Measurements from ENCODE around the gene STN1. TPM values are rescaled to one million over a fixed set of nuclear protein-coding genes. Genes with fewer than 3 reads are reported as not detected.
A peak's percentile ranks its signal among the peaks of the same experiment; 100 is the strongest.

The STN1 gene
- total RNA-seq, 2 donors from 2014 or later, result 16.6 to 18.3 TPM

- intact Hi-C loops (cut with DNase I), result loop anchor here (2.0 to 10.0 kb wide), 3 partner anchors 75 to 267 kb away; no protein-coding TSS in a partner anchor
- peak; percentile 60 for TF ChIP-seq CTCF (IDR thresholded peaks at IDR 0.05)
Measured at GRCh38 chr10:103859161-103860086, 58.6 kb downstream of the STN1 start.

GRCh38 chr10:103858360-103858759 lies 59.6 kb downstream of the STN1 start:
- TF ChIP-seq CTCF (IDR thresholded peaks at IDR 0.05), result no peak

More at GRCh38 chr10:103859161-103860086, 58.6 kb downstream of the STN1 start:
- no peaks in the 10 kb centered on the region for H3K4me1 ChIP-seq
- no peaks in the 10 kb centered on the region for H3K27me3 ChIP-seq
- H3K9me3 ChIP-seq, result no peaks in the 10 kb centered on the region
- no peaks in the 10 kb centered on the region for H3K36me3 ChIP-seq
- peak; percentile 84 for DNase-seq
- H3K9ac ChIP-seq (ENCODE audit: low read depth in 2 of 2, low read length in 2 of 2), result peak overlapping the region in 1 of 2 donors; percentile 14
- H3K4me3 ChIP-seq, result no peak overlapping the region
- no peak overlapping the region for H3K27ac ChIP-seq

GRCh38 chr10:103856797-103857170 lies 61.2 kb downstream of the STN1 start:
- no peak for TF ChIP-seq CTCF (IDR thresholded peaks at IDR 0.05)
- intact Hi-C loops (cut with DNase I), result loop anchor here (10.0 kb wide), 1 partner anchor 72 kb away; no protein-coding TSS in a partner anchor
- no peaks in the 10 kb centered on the region for H3K36me3 ChIP-seq
- H3K27me3 ChIP-seq, result no peaks in the 10 kb centered on the region
- no peak overlapping the region for H3K9ac ChIP-seq (ENCODE audit: low read depth in 2 of 2, low read length in 2 of 2)
- no peak overlapping the region for H3K4me3 ChIP-seq
- peaks cover 16% of the 10 kb centered on the region for H3K4me1 ChIP-seq
- no peak overlapping the region for H3K27ac ChIP-seq
- no peaks in the 10 kb centered on the region for H3K9me3 ChIP-seq
- DNase-seq, result no peak

More at GRCh38 chr10:103858360-103858759, 59.6 kb downstream of the STN1 start:
- intact Hi-C loops (cut with DNase I), result loop anchor here (10.0 kb wide), 1 partner anchor 74 kb away; no protein-coding TSS in a partner anchor
- no peak overlapping the region for H3K4me3 ChIP-seq
- H3K9me3 ChIP-seq, result no peaks in the 10 kb centered on the region
- DNase-seq, result no peak
- H3K27me3 ChIP-seq, result no peaks in the 10 kb centered on the region
- H3K9ac ChIP-seq (ENCODE audit: low read depth in 2 of 2, low read length in 2 of 2), result no peak overlapping the region
- H3K27ac ChIP-seq, result no peak overlapping the region
- peaks cover under 1% of the 10 kb centered on the region for H3K4me1 ChIP-seq
- H3K36me3 ChIP-seq, result no peaks in the 10 kb centered on the region

GRCh38 chr10:103855852-103856796 lies 61.9 kb downstream of the STN1 start:
- H3K27me3 ChIP-seq, result no peaks in the 10 kb centered on the region
- peak overlapping the region; percentile 79 for H3K4me3 ChIP-seq
- intact Hi-C loops (cut with DNase I), result loop anchor here (10.0 kb wide), 1 partner anchor 71 kb away; no protein-coding TSS in a partner anchor
- H3K9ac ChIP-seq (ENCODE audit: low read depth in 2 of 2, low read length in 2 of 2), result peak overlapping the region; percentile 35 to 96
- H3K4me1 ChIP-seq, result peaks cover 23% of the 10 kb centered on the region
- DNase-seq, result no peak
- TF ChIP-seq CTCF (IDR thresholded peaks at IDR 0.05), result no peak
- no peaks in the 10 kb centered on the region for H3K9me3 ChIP-seq
- H3K27ac ChIP-seq, result peak overlapping the region; percentile 27
- no peaks in the 10 kb centered on the region for H3K36me3 ChIP-seq

GRCh38 chr10:103855424-103855823 lies 62.6 kb downstream of the STN1 start, which contains the start of gene SH3PXD2A:
Gene SH3PXD2A, minus strand, starts transcription at chr10:103855576. Its CDS starts 310 bp downstream, at chr10:103855266.
- no peak for DNase-seq
- Histone ChIP-seq H3K4me3 (peak within 1 kb of the TSS; percentile 79), H3K9ac (ENCODE audit: low read depth in 2 of 2, low read length in 2 of 2) (peak within 1 kb of the TSS; percentile 79 to 96), H3K9me3 (no peaks in the 10 kb centered on the region), H3K36me3 (no peaks in the 10 kb centered on the region), H3K27me3 (no peaks in the 10 kb centered on the region), H3K4me1 (peaks cover 30% of the 10 kb centered on the region), H3K27ac (peak within 1 kb of the TSS; percentile 51)
- intact Hi-C loops (cut with DNase I), result loop anchor here (10.0 kb wide), 1 partner anchor 71 kb away; no protein-coding TSS in a partner anchor
- no peak for TF ChIP-seq CTCF (IDR thresholded peaks at IDR 0.05)

Data from colonic mucosa (tissue), 4 donors.